LNCaP clone FGC (cell line): ENCODE results near the gene SH3GLB2.

Source experiments
- DNase-seq: peaks from one replicate; pipeline ENCODE4 v3.0.0-alpha.2; 2011; ENCODE audit warnings: low read depth
- H3K4me3 ChIP-seq: 2 replicates; pipeline ENCODE4 v1.5.1; 2011; ENCODE audit warnings: mild to moderate bottlenecking, low read depth, low read length, control low read depth
- CTCF ChIP-seq: IDR thresholded peaks from 2 replicates; pipeline ENCODE4 v1.5.1; 2012; ENCODE audit warnings: mild to moderate bottlenecking; ENCODE audit not compliant: control insufficient read depth, insufficient read depth; ENCODE audit errors: extremely low read depth

Gene SH3GLB2

DNA sequence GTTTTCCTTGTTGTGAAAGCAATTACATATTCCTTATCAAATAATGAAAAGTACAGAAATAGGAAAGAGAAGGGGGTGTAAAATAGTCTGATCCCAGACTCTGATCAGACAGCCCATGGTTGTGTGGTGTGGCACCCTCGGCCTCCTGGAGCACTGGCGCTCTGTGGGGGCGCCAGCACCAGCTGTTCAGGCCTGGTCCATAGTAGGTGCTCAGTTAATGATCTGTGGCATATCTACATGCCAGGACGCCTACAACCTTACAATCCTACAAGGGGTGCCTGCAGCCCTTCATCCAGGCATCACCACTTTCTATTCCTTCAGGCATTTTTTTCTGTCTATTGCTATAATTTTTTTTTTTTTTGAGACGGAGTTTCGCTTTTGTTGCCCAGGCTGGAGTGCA is 24.9 kb upstream of the SH3GLB2 start:
- no peak overlapping the region for H3K4me3 ChIP-seq
- DNase-seq = no peak
- TF ChIP-seq CTCF = no peak

DNA sequence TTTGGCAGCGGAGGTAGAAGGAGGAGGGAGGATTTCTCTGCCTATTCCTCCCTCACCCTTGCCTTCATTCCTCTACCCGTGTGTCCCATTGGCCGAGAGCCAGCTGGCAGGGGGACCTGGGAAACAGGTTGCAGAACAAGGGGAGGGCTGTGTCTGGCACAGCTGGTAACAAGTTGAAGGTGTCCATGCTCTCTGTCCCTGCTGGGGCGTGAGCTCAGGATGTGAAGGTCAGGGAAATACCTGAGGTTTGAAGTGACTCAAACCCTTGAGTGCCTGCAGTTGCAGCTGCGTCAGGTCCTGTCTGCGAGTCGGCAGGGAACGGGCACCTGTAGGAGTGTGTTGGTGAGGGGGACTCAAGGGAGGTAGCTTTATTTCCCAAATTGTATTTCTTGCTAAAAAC is 24.5 kb upstream of the SH3GLB2 start:
- DNase-seq = peak; percentile 91
- TF ChIP-seq CTCF = no peak
- H3K4me3 ChIP-seq = no peak overlapping the region

DNA sequence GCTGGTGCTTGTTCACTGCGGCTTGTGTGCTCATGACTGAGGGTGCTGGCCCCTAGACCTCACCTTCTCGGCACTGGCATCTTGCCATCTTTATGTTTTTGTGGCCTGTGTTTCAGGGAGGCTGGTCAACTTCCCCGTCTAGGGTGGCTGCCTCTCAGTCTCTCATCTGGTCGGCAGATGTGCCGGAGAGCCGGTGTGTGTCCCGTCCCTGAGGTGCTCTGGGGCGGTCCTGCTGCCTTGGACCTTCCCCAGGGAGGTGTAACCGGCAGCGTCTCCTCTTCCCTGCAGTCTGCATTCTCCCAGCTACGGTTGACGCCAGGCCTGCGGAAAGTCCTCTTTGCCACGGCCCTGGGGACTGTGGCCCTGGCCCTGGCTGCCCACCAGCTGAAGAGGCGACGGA is 13.9 kb upstream of the SH3GLB2 start:
- DNase-seq = no peak
- no peak for TF ChIP-seq CTCF
- H3K4me3 ChIP-seq = no peak overlapping the region

- H3K4me3 ChIP-seq = no peak overlapping the region
- no peak for DNase-seq
- no peak for TF ChIP-seq CTCF
These were observed 12.0 kb upstream of the SH3GLB2 start for GRCh38 chr9:129040113-129040643.

DNA sequence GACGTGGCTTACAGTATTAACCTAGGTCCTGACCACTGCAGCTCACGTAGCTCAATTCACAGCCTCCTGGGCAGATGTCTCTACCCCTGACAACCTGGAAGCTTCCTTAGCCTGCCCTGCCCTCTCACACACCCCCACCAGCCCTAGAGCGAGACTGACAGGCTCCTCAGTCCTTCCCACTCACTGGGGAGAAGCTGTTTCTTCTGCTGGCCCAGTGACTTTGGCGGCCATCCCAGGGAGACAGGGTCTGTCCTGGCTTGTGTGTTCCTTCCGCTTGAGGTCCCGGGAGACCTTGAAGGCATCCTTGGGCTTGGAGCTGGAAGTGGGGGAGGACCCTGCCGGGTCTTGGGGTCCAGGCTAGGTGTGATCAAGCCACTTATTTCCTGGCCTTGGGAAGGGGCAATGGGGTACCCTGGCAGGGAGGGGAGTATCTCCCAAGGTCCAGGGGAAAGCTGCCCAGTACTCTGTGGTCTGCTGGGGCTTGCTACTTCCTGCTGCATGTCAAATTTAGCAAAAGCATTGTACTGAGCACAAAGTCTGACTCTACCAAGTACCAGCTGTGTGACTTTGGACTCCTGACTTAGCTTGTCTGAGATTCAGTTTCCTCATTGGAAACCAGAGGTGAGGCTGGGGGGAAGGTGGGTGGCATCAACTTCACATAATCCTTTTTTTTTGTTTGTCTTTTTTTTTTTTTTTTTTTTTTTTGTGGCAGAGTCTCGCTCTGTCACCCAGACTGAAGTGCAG is 10.2 kb upstream of the SH3GLB2 start:
- DNase-seq = no peak
- TF ChIP-seq CTCF = no peak
- H3K4me3 ChIP-seq = peak overlapping the region; percentile 98

GRCh38 chr9:129037767-129038098 is 9.6 kb upstream of the SH3GLB2 start:
- peak overlapping the region; percentile 98 for H3K4me3 ChIP-seq
- no peak for DNase-seq
- TF ChIP-seq CTCF = no peak
